Subcutaneous adipose tissue (tissue), 4 donors: ENCODE data around the gene TEAD3. TPM values are rescaled to one million over a fixed set of nuclear protein-coding genes. Genes with fewer than 3 reads are reported as not detected.

Experiments
- CTCF ChIP-seq: fragments of 450-650 bp; IDR thresholded peaks from one replicate; pipeline ENCODE4 v1.5.1; 2016; ENCODE audit warnings: low read depth, mild to moderate bottlenecking, control low read depth, antibody characterized with exemption, moderate library complexity
- total RNA-seq, 4 donors: library from RNA; depleted of rRNA; stranded (reverse); fragments of >200 nt; gene quantifications; one replicate each; pipeline ENCODE4 v1.1.0, GENCODE V29; 2016

Gene TEAD3
- 1 to 10 TPM; 4.1 to 6.2 (median 4.7) TPM for total RNA-seq

GRCh38 chr6:35496841-35497570 is at the start of gene TEAD3:
Gene TEAD3, minus strand, starts transcription at chr6:35497079.
- no peak for TF ChIP-seq CTCF

GRCh38 chr6:35544769-35545361 is 48.0 kb upstream of the TEAD3 start:
- no peak for TF ChIP-seq CTCF

- TF ChIP-seq CTCF: no peak
Observed at GRCh38 chr6:35543459-35544193, 46.7 kb upstream of the TEAD3 start.

GRCh38 chr6:35541836-35542235 is 45.0 kb upstream of the TEAD3 start:
- TF ChIP-seq CTCF: no peak

- TF ChIP-seq CTCF: no peak
Observed at GRCh38 chr6:35539223-35539622, 42.3 kb upstream of the TEAD3 start.

GRCh38 chr6:35534407-35535170 is 37.7 kb upstream of the TEAD3 start:
- TF ChIP-seq CTCF: no peak

- no peak for TF ChIP-seq CTCF
Observed at GRCh38 chr6:35533981-35534380, 37.1 kb upstream of the TEAD3 start.
